ENCODE results near the gene GRAP2. TPM values are rescaled to one million over a fixed set of nuclear protein-coding genes. Genes with fewer than 3 reads are reported as not detected.
A peak's percentile ranks its signal among the peaks of the same experiment; 100 is the strongest.

The GRAP2 gene
- total RNA-seq, 4 donors from 2014 or later: 1.4 to 5.8 (median 3.9) TPM

GRCh38 chr22:39997939-39998726 lies 97.2 kb downstream of the GRAP2 start:
- 71% methylated on average over 11 of the region's 11 CpGs for WGBS
- H3K27ac ChIP-seq (replicated peaks in 1 of 4): peak overlapping the region in 3 of 4 donors; percentile 40 to 49 (median 44)
- H3K4me3 ChIP-seq: no peak overlapping the region
- no peak for DNase-seq (ENCODE audit: extremely low spot score)
- peaks cover 8 to 34% (median 24%) of the 10 kb centered on the region in 4 donors for H3K4me1 ChIP-seq
- no peaks in the 10 kb centered on the region for H3K9me3 ChIP-seq
- H3K27me3 ChIP-seq: peaks cover 0 to 59% (median 15%) of the 10 kb centered on the region in 4 donors
- TF ChIP-seq POLR2A (IDR thresholded peaks at IDR 0.05; ENCODE audit: low read depth): no peak
- TF ChIP-seq CTCF (IDR thresholded peaks at IDR 0.05): no peak
- TF ChIP-seq POLR2AphosphoS5 (IDR thresholded peaks at IDR 0.05): no peak
- TF ChIP-seq EP300 (IDR thresholded peaks at IDR 0.05): no peak
- intact Hi-C loops (cut with DNase I): no loop called here
- no peaks in the 10 kb centered on the region for H3K36me3 ChIP-seq

GRCh38 chr22:39999144-39999757 lies 98.4 kb downstream of the GRAP2 start:
- DNase-seq (ENCODE audit: extremely low spot score): no peak
- Histone ChIP-seq H3K4me3 (no peak overlapping the region), H3K27me3 (peaks cover 0 to 60% (median 13%) of the 10 kb centered on the region in 4 donors), H3K27ac (replicated peaks in 1 of 4) (no peak overlapping the region), H3K4me1 (peaks cover 8 to 33% (median 23%) of the 10 kb centered on the region in 4 donors), H3K9me3 (no peaks in the 10 kb centered on the region), H3K36me3 (no peaks in the 10 kb centered on the region)
- WGBS: 86% methylated on average over 16 of the region's 16 CpGs
- no peak for TF ChIP-seq EP300 (IDR thresholded peaks at IDR 0.05)
- TF ChIP-seq POLR2A (IDR thresholded peaks at IDR 0.05; ENCODE audit: low read depth): no peak
- no peak for TF ChIP-seq POLR2AphosphoS5 (IDR thresholded peaks at IDR 0.05)
- TF ChIP-seq CTCF (IDR thresholded peaks at IDR 0.05): no peak
- intact Hi-C loops (cut with DNase I): no loop called here

- H3K27ac ChIP-seq (replicated peaks in 1 of 4): no peak overlapping the region
- intact Hi-C loops (cut with DNase I): no loop called here
- no peaks in the 10 kb centered on the region for H3K36me3 ChIP-seq
- H3K9me3 ChIP-seq: no peaks in the 10 kb centered on the region
- no peak for TF ChIP-seq CTCF (IDR thresholded peaks at IDR 0.05)
- no peak for TF ChIP-seq POLR2A (IDR thresholded peaks at IDR 0.05; ENCODE audit: low read depth)
- no peak for TF ChIP-seq POLR2AphosphoS5 (IDR thresholded peaks at IDR 0.05)
- no peak for TF ChIP-seq EP300 (IDR thresholded peaks at IDR 0.05)
- DNase-seq (ENCODE audit: extremely low spot score): no peak
- 98% methylated on average over 5 of the region's 5 CpGs for WGBS
- no peak overlapping the region for H3K4me3 ChIP-seq
- peaks cover 8 to 25% (median 16%) of the 10 kb centered on the region in 4 donors for H3K4me1 ChIP-seq
- H3K27me3 ChIP-seq: peaks cover 0 to 57% (median 6%) of the 10 kb centered on the region in 4 donors
Observed at GRCh38 chr22:40000171-40000570, 99.3 kb downstream of the GRAP2 start.

GRCh38 chr22:40001106-40001505 lies 100.2 kb downstream of the GRAP2 start:
- TF ChIP-seq POLR2A (IDR thresholded peaks at IDR 0.05; ENCODE audit: low read depth): no peak
- no peak for TF ChIP-seq CTCF (IDR thresholded peaks at IDR 0.05)
- no peak for TF ChIP-seq EP300 (IDR thresholded peaks at IDR 0.05)
- TF ChIP-seq POLR2AphosphoS5 (IDR thresholded peaks at IDR 0.05): no peak
- Histone ChIP-seq H3K27ac (replicated peaks in 1 of 4) (no peak overlapping the region), H3K4me1 (peaks cover 8 to 21% (median 12%) of the 10 kb centered on the region in 4 donors), H3K27me3 (peaks cover 0 to 48% (median 2%) of the 10 kb centered on the region in 4 donors), H3K9me3 (no peaks in the 10 kb centered on the region), H3K4me3 (no peak overlapping the region), H3K36me3 (no peaks in the 10 kb centered on the region)
- intact Hi-C loops (cut with DNase I): no loop called here
- no peak for DNase-seq (ENCODE audit: extremely low spot score)
- WGBS: 94% methylated on average over 4 of the region's 4 CpGs

Measured in esophagus muscularis mucosa (tissue), 4 donors.